ENCODE data around the gene FAM107A.
"Not testable (repeated sequence)": the region's sequence is repeated elsewhere in the genome, so short reads cannot be mapped to it uniquely, and the experiment has no call there.

FAM107A gene

DNA sequence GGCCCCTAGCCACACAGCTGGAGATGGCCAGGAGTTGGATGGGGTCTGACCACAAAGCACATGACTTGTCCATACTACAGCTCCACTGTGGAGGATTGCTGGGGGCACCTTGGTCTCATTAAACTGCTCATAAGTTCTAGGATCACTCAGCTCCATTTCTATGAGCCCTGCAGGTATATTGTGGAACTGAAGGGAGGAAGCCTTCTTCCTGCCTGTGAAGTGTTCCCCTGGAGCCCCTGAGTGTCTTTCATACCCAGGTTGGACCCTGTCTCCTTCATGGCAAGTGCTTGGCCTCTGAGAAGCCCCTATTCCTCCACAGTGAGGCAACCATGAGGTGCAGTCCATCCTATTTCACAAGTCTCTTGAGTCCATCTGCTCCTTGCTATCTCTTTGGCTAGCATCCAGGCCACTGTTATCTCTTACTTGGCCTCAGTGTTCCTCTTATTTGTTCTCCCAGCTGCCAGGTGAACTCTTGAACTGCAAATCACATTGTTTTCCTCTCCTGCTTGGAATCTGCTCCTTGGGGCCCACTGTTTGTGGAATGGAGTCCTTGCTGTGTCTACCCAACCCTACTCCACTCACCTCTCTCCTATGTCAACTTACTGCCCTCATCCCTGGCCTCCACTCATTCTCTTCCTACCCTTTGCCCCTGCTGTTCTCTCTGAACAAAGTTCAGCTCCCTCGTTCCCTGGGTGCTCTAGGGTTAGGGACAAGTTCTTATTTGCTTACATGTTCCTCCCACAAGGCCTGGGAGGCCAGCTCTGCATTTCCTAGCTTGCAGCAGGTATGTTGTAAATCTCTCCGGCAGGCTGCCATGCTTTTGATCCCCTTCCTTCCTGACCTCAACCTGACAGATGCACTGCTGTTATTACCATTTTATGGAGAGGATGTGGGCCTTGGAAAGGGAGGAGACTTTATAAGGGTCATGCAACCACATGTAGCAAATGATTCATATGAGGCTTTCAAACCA, 41.4 kb downstream of the FAM107A start:
- DNase-seq: no peak

DNA sequence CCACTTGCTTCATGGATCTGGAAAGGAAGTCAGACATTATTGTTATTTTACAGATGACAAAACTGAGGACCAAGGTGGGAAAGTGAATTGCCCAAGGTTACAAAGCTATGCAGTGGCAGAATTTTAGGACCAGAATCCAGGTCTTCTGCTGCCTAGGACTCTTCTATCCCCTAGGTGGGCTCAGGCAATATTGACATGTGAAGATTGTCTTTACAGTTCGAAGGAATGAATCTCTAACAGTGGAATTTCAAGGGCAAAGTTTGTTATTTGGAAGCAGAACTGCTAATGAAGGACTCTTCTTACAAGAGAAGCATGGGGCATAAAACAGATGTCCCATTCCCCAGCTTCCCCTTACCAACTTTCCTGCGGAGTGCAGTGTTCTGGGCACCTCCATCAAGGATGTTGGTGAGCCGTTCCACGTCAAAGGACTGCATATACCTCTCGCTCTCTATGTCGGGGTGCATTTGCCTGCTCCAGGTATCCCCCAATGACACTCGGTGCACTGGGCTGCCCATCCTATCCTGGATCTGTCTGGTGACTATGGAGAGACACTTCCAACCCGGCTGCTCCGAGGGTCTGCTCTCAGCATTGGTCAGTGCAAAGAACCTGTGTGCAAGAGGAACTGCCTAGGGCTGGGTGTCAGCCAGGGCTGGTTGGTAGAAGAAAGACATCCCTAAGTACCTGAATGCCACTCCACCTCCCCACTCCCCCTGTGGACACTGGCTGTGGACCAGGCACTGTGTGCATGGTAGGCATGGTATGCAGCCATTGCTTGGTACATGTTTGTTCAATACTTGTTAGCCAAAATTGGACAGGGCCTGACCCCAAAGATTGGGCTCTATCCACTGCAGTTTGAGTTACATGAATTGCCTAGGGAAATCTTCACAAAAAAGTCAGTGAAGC, 42.3 kb downstream of the FAM107A start:
- no peak for DNase-seq

- peak; percentile 81 to 86 for DNase-seq
These were observed 44.4 kb downstream of the FAM107A start for GRCh38 chr3:58532794-58533220.

DNA sequence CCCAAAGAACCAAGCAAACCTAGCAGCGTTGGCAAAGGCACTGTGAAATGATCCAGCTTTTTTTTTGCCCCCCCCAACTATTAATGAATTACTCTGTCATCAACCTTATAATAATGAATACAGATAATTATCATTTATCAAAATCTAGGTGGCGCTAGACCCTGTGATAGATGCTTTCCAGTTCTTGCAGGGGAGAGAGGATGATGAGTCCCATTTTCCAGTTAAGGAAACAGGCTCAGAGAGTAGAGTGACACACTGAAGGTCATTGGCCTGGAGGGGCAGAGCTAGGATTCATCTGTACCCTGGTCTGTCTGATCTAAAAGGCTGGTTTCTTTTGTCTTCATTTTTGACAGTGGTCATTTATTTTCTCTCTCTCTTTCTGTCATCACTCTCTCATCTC, 45.2 kb downstream of the FAM107A start:
- no peak for DNase-seq

DNA sequence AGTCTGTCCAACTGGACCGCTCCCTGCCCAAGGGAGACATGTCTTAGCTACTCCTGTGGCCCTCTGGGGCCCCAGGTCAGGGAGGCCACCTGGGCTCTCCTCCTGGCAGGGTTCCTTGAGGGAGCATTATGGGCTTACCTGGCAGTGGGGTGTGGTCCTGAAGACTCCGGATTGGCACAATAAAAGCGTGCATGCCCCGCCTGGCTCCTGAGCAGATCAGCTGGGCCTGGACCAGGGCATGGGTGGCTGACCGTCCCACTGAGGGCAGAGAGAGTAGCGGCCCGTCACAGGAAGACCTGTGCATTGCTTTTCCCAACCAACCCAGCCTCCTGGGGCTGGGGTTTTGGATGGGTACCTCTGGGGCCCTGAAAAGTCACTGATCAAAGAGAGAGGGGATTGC, 45.6 kb downstream of the FAM107A start:
- no peak for DNase-seq

- DNase-seq: no peak
These were observed 46.8 kb downstream of the FAM107A start for GRCh38 chr3:58530354-58530865.

GRCh38 chr3:58529516-58530353, 47.5 kb downstream of the FAM107A start:
- DNase-seq: no peak

DNA sequence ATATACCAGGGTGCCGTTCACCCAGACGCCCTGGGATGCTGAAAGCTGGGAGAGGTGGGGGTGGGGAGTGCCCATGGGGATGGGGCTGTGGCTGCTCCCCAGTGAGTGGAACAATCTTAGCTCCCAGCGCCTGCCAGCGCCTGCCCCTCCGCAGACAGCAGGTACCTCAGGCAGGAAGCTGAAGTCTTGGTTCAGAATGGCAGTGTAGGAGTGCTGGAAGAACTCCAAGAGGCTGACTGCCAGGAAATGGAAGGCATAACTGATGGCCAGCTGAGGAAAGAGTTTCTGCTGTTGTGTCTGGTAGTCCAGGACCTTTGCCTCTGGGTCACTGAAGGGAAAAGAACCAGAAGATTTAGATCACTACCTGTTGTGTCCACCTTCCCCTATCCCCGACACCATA, 48.6 kb downstream of the FAM107A start:
- no peak for DNase-seq

DNA sequence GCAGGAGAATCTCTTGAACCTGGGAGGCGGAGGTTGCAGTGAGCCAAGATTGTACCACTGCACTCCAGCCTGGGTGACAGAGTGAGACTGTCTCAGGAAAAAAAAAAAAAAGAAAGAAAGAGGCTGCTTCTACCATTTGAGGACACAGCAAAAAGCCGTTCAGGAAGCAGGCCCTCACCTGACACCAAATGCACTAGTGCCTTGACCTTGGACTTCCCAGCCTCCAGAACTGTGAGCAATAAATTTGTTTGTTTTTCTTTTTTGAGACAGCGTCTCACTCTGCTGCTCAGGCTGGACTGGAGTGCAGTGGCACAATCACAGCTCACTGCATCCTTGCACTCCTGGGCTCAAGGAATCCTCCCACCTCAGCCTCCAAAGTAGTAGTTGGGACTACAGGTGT, 49.8 kb downstream of the FAM107A start:
- DNase-seq: not testable (repeated sequence)

- DNase-seq: no peak
These were observed 50.7 kb downstream of the FAM107A start for GRCh38 chr3:58526515-58526957.

DNA sequence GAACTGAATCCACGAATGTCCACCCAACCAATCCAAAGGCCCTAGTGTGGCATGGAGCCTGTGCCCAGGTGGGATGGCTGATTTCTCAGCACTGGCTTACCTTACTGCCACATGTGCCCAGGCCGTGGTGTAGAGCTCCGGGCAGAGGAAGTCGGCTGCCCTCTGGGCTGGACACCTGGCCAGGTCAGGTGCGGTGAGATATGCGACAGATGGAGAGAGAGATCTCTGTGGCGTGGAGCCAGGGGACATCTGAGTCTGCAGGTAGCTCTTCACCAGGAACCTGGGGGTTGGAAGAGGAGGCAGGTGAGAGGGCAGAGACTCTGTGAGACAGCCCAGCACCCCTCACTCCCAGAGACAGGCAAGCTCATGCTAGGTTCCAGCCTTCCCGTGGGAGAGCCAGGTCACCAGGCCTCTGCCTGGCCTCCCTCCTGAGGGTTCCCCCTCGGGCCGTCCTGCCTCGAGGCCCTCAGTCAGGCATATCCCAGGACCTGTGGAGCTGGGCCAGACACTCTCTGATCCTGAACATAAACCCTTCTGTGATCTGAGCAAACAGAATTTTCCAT, 52.8 kb downstream of the FAM107A start:
- no peak for DNase-seq

- DNase-seq: no peak
These were observed 54.3 kb downstream of the FAM107A start for GRCh38 chr3:58522759-58523425.

DNA sequence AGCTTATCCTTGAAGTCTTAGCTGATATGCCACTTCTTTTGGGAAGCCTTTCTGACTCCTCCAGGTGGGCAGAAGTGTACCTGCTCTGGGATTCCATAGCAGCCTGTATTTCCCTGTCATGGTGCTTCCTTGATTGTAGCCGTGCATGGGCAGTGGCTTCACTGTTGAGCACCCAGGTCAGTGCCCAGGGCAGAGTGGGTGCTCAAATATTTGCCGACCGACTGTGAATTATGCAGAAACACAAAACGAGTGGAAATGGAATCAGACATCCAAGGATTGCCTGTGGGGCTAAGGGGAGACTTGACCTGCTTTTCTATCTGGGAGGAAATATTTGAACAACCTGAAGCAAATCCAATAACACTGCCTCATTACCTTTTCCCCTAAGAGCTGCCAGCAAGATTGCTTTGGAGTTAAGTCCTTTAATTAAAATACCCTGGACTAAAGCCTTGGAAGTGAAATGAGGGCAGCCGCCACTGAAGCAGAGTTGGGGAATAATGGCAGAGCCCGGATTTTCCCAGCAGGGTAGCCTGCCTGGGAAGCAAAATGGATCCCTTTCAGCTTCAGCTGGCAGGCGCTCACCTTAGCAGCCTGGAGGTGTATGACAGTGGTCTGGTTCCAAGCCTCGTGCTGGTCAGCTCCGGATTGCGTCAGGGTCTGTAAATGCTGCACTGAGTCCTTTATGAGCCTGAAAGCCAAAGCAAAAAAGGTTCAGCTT, 55.1 kb downstream of the FAM107A start:
- DNase-seq: no peak

- no peak for DNase-seq
These were observed 55.9 kb downstream of the FAM107A start for GRCh38 chr3:58521336-58521670.

DNA sequence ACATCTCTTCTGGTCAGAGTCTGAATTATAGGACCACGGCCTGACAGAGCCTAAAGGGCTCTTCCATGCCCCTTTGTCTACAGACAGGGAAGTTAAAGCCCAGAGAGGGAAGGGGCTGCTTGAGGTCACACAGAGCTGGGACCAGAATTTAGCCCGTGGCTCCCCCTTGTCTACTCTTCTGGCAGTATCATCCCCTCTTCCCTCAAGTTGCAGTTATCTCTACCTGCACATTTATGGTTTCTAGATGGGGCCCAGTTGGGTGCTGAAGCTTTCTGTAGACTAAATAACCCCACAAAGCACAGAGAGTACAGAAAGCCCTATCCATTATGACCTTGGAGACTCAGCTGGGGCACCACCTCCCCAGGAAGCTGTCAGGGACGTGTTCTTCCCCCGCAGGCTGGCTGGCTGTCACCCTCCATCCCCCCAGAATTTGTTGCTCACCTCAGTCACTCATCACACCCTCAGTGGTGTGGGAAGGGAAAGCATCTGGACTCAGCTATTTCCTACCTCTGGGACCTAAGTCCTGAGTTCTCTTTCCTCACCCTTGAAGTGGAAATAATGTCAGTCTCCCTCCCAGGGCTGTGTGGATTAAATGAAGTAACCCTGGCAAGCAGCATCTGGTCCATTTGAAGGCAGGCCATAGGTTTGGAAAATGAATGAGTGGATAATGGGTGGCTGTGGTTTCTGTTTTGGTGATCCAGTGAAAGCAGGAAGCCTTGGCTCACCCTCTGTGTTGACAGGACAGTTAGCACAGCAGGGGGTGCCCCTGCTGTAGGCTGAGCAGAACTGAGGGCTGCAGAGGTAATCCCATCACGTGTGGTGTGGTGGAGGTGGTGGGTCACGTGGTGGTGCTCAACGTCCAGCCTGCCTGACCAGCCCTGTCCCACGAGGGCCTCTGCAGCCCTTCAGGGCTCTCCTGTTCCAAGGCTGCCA, 56.5 kb downstream of the FAM107A start:
- no peak for DNase-seq

DNA sequence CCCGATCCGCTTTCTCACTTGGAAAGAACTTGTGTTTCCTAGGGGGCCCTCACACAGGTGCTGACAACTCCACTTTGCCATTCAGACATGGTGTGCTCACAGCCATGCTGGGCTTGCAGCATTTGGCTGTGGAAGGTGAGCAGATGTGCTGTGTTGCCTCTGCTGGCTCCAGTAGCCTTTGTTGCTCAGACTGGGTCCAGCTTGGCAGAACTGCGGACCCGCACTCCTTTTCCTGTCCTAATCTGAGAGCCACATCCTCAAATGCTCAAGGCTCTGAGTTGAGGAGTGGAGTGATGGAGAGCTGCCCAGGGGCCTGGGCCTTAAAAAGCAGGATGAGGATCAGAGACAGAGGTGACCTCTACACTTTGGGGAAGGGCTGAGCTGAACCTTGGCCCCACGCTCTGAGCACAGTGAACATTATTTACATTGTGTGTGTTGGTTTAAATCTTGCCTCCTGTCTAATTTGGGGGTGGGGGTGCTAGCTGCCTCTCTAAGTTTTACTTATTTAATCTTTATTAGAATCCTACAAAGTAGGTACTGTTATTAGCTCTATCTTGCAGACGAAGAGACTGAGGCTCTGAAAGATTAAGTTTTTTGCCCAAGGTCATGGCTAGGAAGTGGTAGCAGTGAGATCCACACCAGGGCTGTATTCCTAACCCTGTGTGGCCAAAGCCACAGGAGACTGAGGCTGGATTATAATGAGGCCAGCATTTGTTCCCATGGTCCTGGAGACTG, 57.4 kb downstream of the FAM107A start:
- no peak for DNase-seq

- no peak for DNase-seq
These were observed 58.9 kb downstream of the FAM107A start for GRCh38 chr3:58518291-58518789.

DNA sequence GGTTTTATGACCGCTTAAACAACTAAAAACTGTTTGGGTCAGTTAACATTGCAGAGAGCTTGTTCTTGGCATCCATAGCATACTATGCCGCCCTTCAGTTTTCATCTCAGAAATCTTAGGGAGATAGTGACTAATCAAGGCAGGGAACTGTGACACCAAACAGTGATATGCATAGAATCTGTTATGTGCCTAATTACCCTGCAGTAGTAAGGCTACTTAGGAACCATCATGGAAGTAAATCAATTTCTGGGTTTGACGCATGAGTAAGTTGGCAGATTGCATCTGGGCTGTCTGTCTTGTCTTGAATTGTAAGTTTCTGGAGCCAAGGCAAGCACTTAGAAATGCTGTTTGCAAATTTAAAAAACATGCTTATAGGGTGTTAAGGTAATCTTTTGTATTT, 62.8 kb downstream of the FAM107A start:
- DNase-seq: no peak

All from stimulated activated CD4-positive, alpha-beta T cell treated with anti-CD3 and anti-CD28 coated beads, Interleukin-2, amount 100 ng/mL, for 24 hours (primary cell).